Panc1 (cell line): ENCODE data around the gene BBS9. TPM values are rescaled to one million over a fixed set of nuclear protein-coding genes. Genes with fewer than 3 reads are reported as not detected.
"Not testable (repeated sequence)": the region's sequence is repeated elsewhere in the genome, so short reads cannot be mapped to it uniquely, and the experiment has no call there.

ENCODE experiments used
- ATAC-seq: fragments of 200-7000 bp; cut with Tn5 transposase; 2 replicates; pipeline ENCODE4 v1.9.1; 2020; ENCODE audit warnings: mild to moderate bottlenecking, moderate library complexity
- BruUV-seq: library from RNA; stranded (reverse); fragments of 400-500 nt; replicated peaks from 2 replicates; lab custom pipeline; 2021; lab: Mats Ljungman, UMichigan
- CTCF ChIA-PET: fragments of 300-600 bp; sonication (Branson Sonifier 250); formaldehyde crosslinking; loops from one replicate; lab custom pipeline; 2022; ENCODE audit warnings: antibody characterized with exemption; lab: Charles Lee
- POLR2A ChIA-PET: fragments of 300-600 bp; sonication (Branson Sonifier 250); formaldehyde crosslinking; loops from one replicate; lab custom pipeline; 2022; ENCODE audit warnings: antibody characterized with exemption; lab: Charles Lee
- DNase-seq: peaks from one replicate; pipeline ENCODE4 v3.0.0-alpha.2; 2010; ENCODE audit warnings: low read depth, low spot score
- H3K27ac ChIP-seq: 2 replicates; pipeline ENCODE4 v1.5.1; 2011; ENCODE audit warnings: mild to moderate bottlenecking, low read length, inconsistent platforms
- H3K27me3 ChIP-seq: fragments of 200-500 bp; sonication (Bioruptor generic); 2 replicates; pipeline ENCODE4 v1.6.0; 2014; ENCODE audit warnings: low read length, inconsistent platforms; ENCODE audit not compliant: control insufficient read depth, insufficient read depth
- H3K36me3 ChIP-seq: fragments of 200-500 bp; sonication (Bioruptor generic); 2 replicates; pipeline ENCODE4 v1.5.1; 2014; ENCODE audit warnings: inconsistent platforms, mild to moderate bottlenecking, low read length, moderate library complexity; ENCODE audit not compliant: control insufficient read depth, insufficient read depth
- H3K4me1 ChIP-seq: 2 replicates; pipeline ENCODE4 v1.5.1; 2011; ENCODE audit warnings: inconsistent platforms, mild to moderate bottlenecking, low read length, moderate library complexity; ENCODE audit not compliant: control insufficient read depth, insufficient read depth
- H3K4me3 ChIP-seq, 2 experiments: 2 replicates each; pipeline ENCODE4 v1.5.1; 2011 to 2012; ENCODE audit warnings: low read depth in 2 of 2, low read length in 2 of 2, mild to moderate bottlenecking in 2 of 2, inconsistent platforms in 1 of 2, moderate library complexity in 1 of 2
- H3K9me3 ChIP-seq: fragments of 200-500 bp; sonication (Bioruptor generic); 2 replicates; pipeline ENCODE4 v1.5.1; 2014; ENCODE audit warnings: low read depth, mild to moderate bottlenecking, inconsistent platforms, low read length, moderate library complexity; ENCODE audit not compliant: control insufficient read depth, insufficient read depth
- POLR2AphosphoS5 ChIP-seq: IDR thresholded peaks from 2 replicates; pipeline ENCODE4 v1.6.1; 2012; ENCODE audit warnings: mild to moderate bottlenecking, low read depth, low read length, moderate library complexity
- SIN3A ChIP-seq: IDR thresholded peaks from 2 replicates; pipeline ENCODE4 v1.6.1; 2012; ENCODE audit warnings: low read depth, mild to moderate bottlenecking, low read length, moderate library complexity, borderline replicate concordance; ENCODE audit not compliant: insufficient read depth
- TCF7L2 ChIP-seq: IDR thresholded peaks from 2 replicates; pipeline ENCODE4 v1.6.1; 2011; ENCODE audit warnings: mild to moderate bottlenecking, low read depth, low read length, inconsistent platforms
- in situ Hi-C: cut with HindIII; loops from 2 replicates; pipeline ENCODE4 v1.10.0; 2016; ENCODE audit warnings: low sequenced_read_pairs, low pct_unique_long_range_greater_than_20kb
- intact Hi-C: fragments of 100-400 bp; cut with micrococcal nuclease; formaldehyde crosslinking; loops from one replicate; pipeline ENCODE4 v1.10.0; 2022; ENCODE audit not compliant: unreplicated experiment
- total RNA-seq: library from RNA; stranded (reverse); gene quantifications from one replicate; pipeline ENCODE4 v1.2.1, GENCODE V29; 2021; ENCODE audit not compliant: unreplicated experiment
- TF ChIP-seq, protein P1 (sequence below): fragments of 450-650 bp; IDR thresholded peaks from 2 replicates; pipeline ENCODE4 v1.5.1; 2017; ENCODE audit warnings: mild to moderate bottlenecking
- TF ChIP-seq, protein P2 (sequence below), 2 experiments: IDR thresholded peaks; 2 replicates each; pipeline ENCODE4 v1.6.1; 2011 to 2012; ENCODE audit warnings: low read depth in 2 of 2, control low read depth in 1 of 2, low read length in 1 of 2, mild to moderate bottlenecking in 1 of 2, moderate library complexity in 1 of 2; ENCODE audit not compliant: insufficient read depth in 1 of 2

Gene BBS9
- total RNA-seq, 1 experiment from 2014 or later, result 6.9 TPM

DNA sequence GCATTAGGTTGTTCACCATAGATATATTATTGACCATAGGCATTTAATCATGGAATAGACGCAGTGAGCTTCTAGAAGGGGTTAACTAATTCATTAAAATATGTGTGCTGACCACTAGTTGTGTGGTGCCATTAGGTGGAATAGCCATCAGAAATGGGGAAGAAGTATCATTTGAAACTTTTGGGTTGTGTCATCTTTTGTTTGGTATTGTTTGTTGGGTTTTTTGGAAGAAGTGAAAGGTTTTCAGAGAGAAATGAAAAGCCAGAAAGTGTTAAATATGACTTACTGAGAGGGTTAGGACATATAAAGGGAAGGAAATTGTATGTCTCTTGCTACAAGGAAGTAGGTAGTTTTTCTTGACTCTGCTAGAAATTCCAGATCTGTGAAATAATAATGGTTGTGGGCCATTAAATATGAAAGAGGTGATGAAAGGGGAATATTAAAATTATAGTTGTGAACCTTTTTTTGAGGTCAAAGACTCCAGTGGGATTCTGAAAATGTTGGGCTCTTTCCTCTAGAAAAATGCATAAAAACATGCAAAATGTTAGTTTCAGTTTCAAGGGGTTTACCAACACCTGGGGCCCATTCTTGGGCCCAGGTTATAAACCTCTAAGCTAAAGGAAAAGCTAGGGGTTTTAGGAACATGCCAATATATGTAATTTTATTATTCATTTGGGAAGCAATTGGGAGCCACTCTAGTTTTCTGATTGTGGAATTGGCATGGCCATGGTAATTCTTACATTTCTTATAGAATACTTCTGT is 348.5 kb downstream of the BBS9 start:
- Histone ChIP-seq H3K27ac (no peak overlapping the region), H3K4me3 (no peak overlapping the region), H3K27me3 (no peaks in the 10 kb centered on the region; the same call in 1 of the 2 replicates), H3K4me1 (no peaks in the 10 kb centered on the region), H3K9me3 (no peaks in the 10 kb centered on the region), H3K36me3 (no peaks in the 10 kb centered on the region)
- no TSS peak for BruUV-seq
- intact Hi-C loops (no loop called here), in situ Hi-C loops (no loop called here)
- no peak for DNase-seq
- TF ChIP-seq POLR2AphosphoS5 (no peak), SIN3A (no peak), TCF7L2 (no peak)
- TF ChIP-seq, protein P1, sequence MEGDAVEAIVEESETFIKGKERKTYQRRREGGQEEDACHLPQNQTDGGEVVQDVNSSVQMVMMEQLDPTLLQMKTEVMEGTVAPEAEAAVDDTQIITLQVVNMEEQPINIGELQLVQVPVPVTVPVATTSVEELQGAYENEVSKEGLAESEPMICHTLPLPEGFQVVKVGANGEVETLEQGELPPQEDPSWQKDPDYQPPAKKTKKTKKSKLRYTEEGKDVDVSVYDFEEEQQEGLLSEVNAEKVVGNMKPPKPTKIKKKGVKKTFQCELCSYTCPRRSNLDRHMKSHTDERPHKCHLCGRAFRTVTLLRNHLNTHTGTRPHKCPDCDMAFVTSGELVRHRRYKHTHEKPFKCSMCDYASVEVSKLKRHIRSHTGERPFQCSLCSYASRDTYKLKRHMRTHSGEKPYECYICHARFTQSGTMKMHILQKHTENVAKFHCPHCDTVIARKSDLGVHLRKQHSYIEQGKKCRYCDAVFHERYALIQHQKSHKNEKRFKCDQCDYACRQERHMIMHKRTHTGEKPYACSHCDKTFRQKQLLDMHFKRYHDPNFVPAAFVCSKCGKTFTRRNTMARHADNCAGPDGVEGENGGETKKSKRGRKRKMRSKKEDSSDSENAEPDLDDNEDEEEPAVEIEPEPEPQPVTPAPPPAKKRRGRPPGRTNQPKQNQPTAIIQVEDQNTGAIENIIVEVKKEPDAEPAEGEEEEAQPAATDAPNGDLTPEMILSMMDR, result no peak
- TF ChIP-seq, protein P2, sequence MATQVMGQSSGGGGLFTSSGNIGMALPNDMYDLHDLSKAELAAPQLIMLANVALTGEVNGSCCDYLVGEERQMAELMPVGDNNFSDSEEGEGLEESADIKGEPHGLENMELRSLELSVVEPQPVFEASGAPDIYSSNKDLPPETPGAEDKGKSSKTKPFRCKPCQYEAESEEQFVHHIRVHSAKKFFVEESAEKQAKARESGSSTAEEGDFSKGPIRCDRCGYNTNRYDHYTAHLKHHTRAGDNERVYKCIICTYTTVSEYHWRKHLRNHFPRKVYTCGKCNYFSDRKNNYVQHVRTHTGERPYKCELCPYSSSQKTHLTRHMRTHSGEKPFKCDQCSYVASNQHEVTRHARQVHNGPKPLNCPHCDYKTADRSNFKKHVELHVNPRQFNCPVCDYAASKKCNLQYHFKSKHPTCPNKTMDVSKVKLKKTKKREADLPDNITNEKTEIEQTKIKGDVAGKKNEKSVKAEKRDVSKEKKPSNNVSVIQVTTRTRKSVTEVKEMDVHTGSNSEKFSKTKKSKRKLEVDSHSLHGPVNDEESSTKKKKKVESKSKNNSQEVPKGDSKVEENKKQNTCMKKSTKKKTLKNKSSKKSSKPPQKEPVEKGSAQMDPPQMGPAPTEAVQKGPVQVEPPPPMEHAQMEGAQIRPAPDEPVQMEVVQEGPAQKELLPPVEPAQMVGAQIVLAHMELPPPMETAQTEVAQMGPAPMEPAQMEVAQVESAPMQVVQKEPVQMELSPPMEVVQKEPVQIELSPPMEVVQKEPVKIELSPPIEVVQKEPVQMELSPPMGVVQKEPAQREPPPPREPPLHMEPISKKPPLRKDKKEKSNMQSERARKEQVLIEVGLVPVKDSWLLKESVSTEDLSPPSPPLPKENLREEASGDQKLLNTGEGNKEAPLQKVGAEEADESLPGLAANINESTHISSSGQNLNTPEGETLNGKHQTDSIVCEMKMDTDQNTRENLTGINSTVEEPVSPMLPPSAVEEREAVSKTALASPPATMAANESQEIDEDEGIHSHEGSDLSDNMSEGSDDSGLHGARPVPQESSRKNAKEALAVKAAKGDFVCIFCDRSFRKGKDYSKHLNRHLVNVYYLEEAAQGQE (IDR thresholded peaks at IDR 0.05; ENCODE audit: insufficient read depth in 1 of 2, low read depth in 2 of 2, low read length in 1 of 2), result no peak
- ChIA-PET CTCF (no interaction called here), POLR2A (no interaction called here)
- no peak for ATAC-seq

DNA sequence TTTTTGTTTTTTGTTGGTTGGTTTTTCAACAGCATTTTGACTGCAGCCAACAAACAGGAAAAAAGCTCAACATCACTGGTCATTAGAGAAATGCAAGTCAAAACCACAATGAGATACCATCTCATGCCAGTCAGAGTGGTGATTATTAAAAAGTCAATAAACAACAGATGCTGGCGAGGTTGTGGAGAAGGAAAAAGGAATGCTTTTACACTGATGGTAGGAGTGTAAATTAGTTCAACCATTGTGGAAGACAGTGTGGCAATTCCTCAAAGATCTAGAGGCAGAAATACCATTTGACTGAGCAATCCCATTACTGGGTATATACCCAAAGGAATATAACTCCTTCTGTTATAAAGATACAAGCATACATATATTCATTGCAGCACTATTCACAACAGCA is 355.1 kb downstream of the BBS9 start:
- H3K4me3 ChIP-seq, H3K27ac ChIP-seq, H3K4me1 ChIP-seq, DNase-seq, BruUV-seq, H3K27me3 ChIP-seq, POLR2A ChIA-PET, in situ Hi-C loops, ATAC-seq, intact Hi-C loops, H3K36me3 ChIP-seq, H3K9me3 ChIP-seq, CTCF ChIA-PET: not testable (repeated sequence)
